HG02588 (cell line): ENCODE measurements around the gene SOX9.
"Not testable (repeated sequence)": the region's sequence is repeated elsewhere in the genome, so short reads cannot be mapped to it uniquely, and the experiment has no call there.

Source experiments
- ATAC-seq: cut with Tn5 transposase; IDR thresholded peaks from one replicate; pipeline ENCODE4 v1.9.1; 2021; ENCODE audit warnings: mild to moderate bottlenecking, moderate library complexity; ENCODE audit not compliant: unreplicated experiment

Gene SOX9

DNA sequence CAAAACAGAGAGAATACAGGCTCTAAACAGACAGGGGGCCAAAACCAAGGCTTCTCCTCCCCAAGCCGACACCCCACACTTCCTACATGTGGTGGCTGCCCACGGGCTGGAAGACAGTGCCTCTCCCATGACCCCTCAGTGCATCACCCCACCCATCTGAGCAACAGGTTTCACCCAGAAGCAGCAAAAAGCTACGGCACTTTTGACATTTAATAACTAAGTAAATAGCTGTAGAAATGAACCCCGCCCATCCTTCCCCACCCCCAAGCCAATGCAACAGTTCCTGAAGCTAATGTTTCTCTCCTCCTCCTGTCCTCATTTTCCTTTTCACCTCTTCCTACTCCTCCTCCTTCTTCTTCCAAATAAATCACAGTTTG, 9.9 kb upstream of the SOX9 start:
- ATAC-seq: no peak

DNA sequence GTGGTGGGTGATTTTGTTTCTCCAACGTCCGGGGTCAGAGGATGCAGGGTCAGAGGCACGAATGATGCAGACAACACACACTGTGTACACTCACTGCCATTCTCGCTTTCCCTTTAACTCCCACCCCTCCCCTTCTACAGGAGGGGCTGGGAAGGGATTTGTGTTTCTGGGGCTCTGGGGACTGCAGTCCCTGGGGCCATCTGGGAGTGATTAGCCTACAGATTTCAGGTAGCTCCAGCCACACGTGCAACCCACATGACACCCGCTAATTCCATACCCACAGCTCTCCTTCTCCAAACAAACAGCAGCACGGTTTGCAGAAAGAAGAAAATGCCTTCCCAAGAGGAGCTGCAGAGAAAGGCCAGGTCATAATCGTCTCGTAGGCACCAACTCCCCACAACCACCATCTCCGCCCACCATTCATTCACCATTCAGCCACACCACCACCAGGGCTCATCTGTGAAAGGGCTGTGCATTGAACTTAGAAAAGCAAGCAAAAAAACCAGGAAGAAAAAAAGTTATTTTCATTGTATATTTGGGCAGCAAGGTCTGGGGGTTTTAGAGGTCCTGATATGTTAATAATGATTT, 9.4 kb upstream of the SOX9 start:
- ATAC-seq: no peak

DNA sequence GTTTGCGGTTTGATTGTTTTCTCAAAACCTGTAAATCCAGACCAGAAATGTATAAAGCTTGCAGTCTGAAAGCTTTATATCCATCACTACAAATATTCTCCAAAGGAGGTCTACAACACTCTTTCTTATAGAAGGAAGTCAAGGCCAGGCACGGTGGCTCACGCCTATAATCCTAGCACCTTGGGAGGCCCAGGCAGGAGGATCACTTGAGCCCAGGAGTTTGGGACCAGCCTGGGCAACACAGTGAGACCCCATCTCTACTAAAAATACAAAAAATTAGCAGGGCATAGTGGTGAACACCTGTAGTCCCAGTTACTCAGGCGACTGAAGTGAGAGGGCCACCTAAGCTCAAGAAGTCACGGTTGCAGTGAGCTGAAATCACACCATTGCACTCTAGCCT, 8.9 kb upstream of the SOX9 start:
- not testable (repeated sequence) for ATAC-seq

DNA sequence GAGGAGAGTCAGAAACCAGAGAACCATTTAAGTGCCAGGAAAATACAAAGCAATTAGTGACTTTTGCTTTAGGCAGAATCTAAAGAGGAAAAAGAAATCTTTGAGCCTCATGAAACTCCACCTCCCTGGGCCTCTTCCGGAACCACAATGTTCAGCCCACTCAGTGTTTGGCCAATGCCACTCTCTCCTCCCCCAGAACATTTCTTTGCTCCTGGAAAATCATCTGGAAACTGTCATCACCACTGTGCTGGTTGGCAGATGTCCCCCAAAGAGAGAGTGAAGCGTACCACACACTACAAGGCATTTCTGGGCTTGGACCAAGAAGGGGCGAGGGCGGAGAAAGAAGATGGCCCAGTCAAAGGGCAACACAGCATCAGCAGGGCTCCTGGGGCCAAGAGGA, 7.1 kb upstream of the SOX9 start:
- ATAC-seq: no peak

GRCh38 chr17:72115781-72116525, 4.9 kb upstream of the SOX9 start:
- no peak for ATAC-seq

GRCh38 chr17:72116661-72117521, 3.9 kb upstream of the SOX9 start:
- no peak for ATAC-seq

GRCh38 chr17:72117535-72118334, 3.1 kb upstream of the SOX9 start:
- ATAC-seq: no peak

DNA sequence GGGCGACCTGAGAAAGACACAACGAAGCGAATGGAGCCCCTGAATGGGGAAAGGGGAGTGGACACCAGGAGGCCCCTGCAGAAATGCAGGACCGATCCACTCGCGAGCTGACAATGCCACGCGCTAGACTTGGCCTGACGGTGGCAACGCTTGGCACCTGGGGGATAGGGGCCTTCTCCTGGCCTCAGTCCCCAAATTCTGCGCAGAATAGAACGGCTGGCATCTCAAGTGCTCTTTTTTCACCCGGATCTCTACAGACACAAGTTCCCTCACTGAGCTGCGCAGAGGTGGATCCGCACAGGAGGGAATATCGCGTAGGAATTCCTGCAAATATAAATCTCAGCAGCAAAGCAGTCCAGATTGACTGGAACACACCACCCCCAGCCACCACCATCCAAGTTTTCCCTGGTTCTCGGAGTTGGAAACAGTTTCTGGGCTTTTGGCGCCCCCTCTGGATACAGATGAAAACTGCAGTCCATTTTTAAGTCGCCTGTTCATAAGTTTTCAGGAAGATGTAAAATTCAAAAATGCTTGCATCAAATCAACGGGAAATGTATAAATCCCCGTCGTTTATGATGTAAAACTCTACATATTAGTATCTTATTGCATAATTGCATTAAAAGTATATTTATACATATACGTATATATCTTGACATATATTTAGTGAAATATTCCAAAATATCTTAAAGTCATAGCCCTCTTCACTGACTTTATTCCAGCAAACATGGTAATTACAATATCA, 2.3 kb upstream of the SOX9 start:
- ATAC-seq: no peak

GRCh38 chr17:72119077-72119872, 1.5 kb upstream of the SOX9 start:
- no peak for ATAC-seq

GRCh38 chr17:72119873-72120641, 763 bp upstream of the SOX9 start:
- ATAC-seq: no peak

DNA sequence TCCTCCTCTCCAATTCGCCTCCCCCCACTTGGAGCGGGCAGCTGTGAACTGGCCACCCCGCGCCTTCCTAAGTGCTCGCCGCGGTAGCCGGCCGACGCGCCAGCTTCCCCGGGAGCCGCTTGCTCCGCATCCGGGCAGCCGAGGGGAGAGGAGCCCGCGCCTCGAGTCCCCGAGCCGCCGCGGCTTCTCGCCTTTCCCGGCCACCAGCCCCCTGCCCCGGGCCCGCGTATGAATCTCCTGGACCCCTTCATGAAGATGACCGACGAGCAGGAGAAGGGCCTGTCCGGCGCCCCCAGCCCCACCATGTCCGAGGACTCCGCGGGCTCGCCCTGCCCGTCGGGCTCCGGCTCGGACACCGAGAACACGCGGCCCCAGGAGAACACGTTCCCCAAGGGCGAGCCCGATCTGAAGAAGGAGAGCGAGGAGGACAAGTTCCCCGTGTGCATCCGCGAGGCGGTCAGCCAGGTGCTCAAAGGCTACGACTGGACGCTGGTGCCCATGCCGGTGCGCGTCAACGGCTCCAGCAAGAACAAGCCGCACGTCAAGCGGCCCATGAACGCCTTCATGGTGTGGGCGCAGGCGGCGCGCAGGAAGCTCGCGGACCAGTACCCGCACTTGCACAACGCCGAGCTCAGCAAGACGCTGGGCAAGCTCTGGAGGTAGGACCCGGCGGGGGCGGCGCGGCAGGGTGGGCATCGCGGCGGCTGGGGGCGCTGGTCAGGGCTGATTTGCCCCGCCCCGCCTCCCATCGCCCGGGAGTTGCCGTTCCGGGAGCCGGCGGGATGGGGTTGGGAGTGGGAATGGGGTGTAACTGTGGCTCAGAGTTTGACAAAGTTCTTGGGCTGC, 567 bp downstream of the SOX9 start:
- peak; percentile 13 for ATAC-seq

DNA sequence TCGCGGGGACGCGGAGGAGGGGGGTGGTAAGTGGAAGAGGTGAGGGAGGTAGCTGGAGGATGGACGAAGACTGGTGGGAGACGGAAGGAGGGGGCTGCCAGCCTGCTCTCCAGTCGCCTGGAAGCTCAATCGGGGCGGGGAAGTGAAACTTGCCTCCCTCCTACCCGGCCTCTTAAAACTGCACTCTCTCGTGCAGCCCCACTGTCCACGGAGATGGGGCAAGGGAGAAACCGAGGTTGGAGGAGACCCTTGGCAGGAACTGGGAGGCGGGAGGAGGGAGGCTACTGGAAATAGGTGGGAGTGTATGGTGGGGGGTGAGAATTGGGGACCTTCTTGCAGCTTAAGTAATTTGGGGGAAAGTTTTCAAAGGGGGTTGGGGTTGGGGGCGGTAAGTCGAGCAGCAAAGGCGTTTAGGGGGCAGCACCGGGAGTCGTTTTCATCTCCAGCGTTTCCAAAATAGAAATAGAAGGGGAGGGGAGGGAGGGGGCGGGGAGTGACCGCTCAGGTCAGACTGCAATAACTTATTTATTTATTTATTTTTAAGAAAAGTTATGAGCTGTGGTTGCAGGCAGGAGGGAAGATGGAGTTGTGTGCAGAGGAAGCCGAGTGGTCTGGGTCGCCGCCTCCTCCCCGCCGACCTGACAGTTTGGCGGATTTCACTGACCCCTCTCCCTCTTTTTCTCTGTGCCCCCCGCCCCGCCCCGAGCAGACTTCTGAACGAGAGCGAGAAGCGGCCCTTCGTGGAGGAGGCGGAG, 1.4 kb downstream of the SOX9 start:
- no peak for ATAC-seq

GRCh38 chr17:72122765-72123529, 2.1 kb downstream of the SOX9 start:
- no peak for ATAC-seq

GRCh38 chr17:72123530-72124437, 3.0 kb downstream of the SOX9 start:
- ATAC-seq: no peak

- ATAC-seq: no peak
Observed at GRCh38 chr17:72124438-72124775, 3.6 kb downstream of the SOX9 start.

- ATAC-seq: no peak
Observed at GRCh38 chr17:72125226-72125651, 4.4 kb downstream of the SOX9 start.
